Measurements from ENCODE around the gene TRNAU1AP.
"Not testable (repeated sequence)": the region's sequence is repeated elsewhere in the genome, so short reads cannot be mapped to it uniquely, and the experiment has no call there.

GRCh38 chr1:28593988-28594356 lies 41.1 kb downstream of the TRNAU1AP start:
- TF ChIP-seq, protein P1, sequence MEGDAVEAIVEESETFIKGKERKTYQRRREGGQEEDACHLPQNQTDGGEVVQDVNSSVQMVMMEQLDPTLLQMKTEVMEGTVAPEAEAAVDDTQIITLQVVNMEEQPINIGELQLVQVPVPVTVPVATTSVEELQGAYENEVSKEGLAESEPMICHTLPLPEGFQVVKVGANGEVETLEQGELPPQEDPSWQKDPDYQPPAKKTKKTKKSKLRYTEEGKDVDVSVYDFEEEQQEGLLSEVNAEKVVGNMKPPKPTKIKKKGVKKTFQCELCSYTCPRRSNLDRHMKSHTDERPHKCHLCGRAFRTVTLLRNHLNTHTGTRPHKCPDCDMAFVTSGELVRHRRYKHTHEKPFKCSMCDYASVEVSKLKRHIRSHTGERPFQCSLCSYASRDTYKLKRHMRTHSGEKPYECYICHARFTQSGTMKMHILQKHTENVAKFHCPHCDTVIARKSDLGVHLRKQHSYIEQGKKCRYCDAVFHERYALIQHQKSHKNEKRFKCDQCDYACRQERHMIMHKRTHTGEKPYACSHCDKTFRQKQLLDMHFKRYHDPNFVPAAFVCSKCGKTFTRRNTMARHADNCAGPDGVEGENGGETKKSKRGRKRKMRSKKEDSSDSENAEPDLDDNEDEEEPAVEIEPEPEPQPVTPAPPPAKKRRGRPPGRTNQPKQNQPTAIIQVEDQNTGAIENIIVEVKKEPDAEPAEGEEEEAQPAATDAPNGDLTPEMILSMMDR (IDR thresholded peaks at IDR 0.05; ENCODE audit: low read depth, low read length, poor library complexity, severe bottlenecking): not testable (repeated sequence)
- not testable (repeated sequence) for TF ChIP-seq EZH2phosphoT487 (IDR thresholded peaks at IDR 0.05; ENCODE audit: borderline replicate concordance, low read length)

Measured in DOHH2 (cell line).